ENCODE results near the gene FOXC1.

Gene FOXC1

GRCh38 chr6:1624851-1625781, 15.4 kb downstream of the FOXC1 start:
- no peak for DNase-seq

- no peak for DNase-seq
Measured at GRCh38 chr6:1625794-1626435, 16.2 kb downstream of the FOXC1 start.

- no peak for DNase-seq
Measured at GRCh38 chr6:1626481-1626880, 16.8 kb downstream of the FOXC1 start.

DNA sequence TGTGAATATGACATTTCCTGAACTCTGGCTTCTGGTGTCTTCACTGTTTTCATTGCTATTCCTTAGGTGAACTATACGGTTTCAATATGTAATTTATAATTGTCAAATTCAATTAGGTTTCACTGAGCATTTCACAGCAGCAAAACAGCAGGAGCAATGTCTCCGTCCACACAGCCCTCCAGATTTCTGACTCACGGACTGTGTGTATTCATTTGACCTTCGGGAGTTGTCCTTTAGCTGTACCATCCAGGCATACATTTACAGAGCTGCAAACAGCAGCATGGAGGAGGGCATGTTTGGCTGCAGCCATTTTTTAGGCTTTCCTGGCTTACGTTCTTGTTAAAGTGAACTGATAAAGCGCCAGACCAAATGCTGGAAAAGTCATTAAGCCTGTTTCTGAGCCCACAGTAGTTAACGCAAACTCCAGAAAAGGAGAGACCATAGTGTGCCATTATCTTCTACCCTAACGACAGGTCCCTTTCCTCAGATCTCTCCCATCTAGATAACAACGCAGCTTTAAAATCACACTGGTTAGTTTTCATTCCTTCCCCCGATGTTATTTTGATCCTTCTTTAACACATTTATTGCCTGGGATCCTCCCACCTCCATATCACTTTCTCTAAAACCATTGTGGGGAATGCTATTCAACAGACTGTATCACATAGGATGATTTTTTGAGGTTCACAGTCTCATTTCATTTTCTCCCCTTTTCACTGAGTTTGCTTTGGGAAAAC, 18.3 kb downstream of the FOXC1 start:
- no peak for DNase-seq

- DNase-seq: no peak
Measured at GRCh38 chr6:1629316-1629715, 19.6 kb downstream of the FOXC1 start.

DNA sequence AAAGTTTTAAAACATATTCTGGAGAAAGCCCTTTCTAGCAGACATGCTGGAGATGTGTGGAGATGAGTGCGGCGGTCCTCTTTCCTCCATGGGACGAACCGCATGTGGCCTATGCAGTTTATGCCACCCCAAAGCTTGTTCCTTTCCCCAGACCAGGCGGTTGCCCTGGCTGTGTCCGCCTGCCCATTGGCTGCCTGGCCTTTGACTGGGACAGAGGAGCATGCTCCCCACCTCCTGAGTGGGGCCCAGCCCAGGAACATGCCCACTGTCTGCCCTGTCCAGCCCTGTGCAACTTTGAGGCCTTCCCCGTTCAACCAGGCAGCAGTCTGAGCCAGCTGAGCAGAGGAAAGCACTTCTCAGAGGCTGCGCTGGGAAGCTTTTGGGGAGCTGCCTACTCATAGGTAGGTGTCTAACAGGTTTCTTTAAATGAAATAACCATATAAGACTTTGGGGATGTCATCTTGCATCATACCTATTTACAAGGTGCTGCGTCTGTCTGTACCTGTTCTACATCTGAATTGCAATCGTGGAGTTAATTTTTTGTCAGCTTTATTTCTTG, 20.6 kb downstream of the FOXC1 start:
- no peak for DNase-seq

GRCh38 chr6:1630771-1631217, 21.1 kb downstream of the FOXC1 start:
- DNase-seq: no peak

- DNase-seq: no peak
Measured at GRCh38 chr6:1631251-1631650, 21.5 kb downstream of the FOXC1 start.

DNA sequence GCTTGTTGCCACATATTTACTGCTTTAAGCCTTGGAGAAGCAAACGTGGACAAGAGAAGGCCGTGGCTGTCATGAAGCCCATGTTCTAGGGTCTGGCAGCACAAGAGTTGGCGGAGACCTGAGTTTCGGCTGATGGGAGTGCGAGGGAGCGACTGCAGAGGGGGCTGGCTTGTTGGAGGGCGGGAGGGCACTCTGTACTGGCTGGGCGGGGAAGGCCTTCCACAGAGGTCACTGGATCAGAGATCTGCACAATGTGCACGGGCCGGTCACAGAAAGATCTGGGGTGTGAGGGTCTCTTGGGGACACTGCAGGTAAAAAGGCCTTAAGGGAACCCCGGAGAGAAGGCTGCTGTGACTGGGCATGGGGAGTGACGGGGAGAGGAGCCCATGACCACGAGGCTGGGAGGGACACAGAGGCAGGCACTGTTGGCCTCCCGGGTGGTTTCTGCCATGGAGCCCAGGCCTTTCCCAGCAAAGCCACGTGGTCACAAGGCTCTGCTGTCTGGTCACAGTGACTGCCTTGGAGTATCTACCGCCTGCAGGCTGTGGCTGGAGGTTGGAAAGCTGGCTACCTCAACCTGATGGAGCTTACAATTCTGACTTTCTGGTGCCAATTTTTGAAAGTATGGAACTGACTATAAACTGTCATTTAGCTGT, 23.8 kb downstream of the FOXC1 start:
- DNase-seq: no peak

- no peak for DNase-seq
Measured at GRCh38 chr6:1634081-1634480, 24.4 kb downstream of the FOXC1 start.

DNA sequence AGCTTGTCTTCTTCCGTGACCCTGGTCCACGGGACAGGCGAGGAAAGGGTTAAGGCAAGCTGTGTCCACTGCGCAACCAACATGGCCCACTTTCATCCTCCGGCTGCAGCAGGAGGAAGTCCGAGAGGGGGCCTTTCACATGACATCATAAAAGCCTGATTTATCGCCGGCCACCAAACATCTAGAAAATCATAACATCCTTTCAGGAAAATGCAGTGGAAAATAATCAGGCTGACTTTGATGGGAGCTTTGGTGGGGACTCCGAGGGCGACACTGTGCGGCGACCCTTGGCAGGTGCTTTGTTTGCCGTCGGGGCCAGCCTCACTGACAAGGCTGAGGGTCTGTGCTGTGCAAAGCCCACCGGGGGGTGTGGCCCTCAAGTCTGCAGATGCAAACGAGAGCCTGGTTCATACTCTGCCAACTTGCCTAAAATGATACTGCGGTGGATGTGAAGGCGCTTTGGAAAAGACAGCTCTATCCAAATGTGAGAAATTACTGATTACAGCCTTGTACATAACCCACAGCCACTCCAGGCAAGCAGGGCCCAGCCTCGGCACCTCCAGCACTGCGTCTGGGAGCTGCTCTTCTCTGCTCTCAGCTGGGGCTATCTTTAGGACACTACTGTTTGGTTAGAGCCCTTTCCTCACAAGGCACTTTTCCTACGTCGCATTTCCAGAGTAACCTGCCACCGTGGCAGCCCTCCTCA, 25.7 kb downstream of the FOXC1 start:
- DNase-seq: no peak

- no peak for DNase-seq
Measured at GRCh38 chr6:1636272-1636825, 26.6 kb downstream of the FOXC1 start.

DNA sequence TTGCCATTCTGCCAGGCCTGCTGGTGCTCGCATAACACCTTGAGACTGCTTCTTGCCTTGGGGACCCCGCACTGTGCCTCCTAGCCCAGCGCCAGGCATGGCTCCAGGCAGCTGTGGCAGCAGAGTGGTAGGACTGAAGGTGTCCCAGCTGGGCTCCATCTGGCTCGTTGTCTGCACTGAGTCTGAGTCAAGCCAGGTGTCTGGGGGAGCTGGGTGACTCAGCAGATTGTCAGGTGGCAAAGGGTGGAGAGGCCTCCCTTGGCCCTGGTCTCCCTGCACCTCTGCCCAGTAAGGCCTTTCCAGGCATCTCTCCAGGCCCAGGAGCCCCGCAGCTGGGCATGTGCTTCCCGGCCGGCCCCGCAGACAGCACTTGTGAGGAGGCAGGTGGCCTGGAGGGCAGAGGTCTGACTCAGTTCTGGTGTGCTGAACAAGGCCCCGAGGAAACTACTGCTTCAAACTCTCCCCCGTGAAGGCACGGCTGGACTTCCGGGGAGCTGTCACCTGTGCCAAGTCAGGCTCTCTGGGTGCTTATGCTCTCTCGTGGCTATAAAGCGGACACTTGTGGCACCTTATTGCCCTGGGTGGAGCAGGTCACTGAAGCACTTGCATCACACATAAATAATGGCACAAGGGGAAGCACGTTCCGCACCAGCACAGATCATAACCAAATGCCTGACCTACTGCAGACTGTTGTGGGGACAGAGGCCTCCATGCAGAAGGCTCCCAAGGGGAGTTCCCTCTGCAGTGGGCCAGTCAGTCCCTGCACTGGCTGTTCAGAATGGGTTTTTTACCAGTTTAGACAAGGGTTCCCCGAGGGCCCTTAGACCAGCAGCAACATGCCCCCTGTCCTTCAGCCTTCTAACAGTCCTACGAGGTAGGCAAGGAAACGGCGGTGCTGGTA, 27.5 kb downstream of the FOXC1 start:
- peak; percentile 93 for DNase-seq

DNA sequence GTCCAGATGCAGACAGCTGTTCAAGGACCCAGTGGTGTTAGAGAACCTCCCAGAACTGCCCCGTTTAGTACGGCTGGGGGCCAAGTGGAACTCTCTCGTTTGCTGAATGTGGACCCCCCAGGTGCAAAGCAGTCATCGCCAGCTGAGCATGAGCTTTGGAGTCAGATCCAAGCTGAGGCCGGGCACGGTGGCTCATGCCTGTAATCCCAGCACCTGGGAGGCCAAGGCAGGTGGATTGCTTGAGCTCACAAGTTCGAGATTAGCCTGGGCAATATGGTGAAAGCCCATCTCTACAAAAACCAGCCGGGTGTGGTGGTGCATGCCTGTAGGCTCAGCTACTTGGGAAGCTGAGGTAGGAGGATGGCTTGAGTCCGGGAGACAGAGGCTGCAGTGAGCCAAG, 29.7 kb downstream of the FOXC1 start:
- no peak for DNase-seq

DNA sequence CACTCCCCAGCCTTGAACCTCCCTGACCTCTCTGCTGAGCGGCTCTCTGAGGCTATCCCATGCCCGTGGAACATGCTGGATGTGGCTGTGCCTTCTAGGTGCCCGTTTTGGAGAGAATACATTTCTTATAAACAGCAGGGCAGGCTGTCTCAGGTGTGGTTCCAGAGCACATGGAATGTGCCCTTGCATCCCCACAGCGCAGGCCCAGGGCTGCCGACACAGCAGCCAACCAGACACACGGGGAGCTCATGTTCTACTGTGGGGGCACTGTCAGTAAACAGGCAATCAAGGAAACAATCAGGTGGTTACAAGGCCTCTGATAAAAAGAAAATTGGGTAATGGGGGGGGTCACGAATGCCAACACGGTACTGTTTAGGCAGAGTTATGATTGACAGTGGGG, 30.8 kb downstream of the FOXC1 start:
- no peak for DNase-seq

GRCh38 chr6:1641343-1641885, 31.7 kb downstream of the FOXC1 start:
- DNase-seq: peak; percentile 16

- no peak for DNase-seq
Measured at GRCh38 chr6:1643111-1643510, 33.4 kb downstream of the FOXC1 start.

GRCh38 chr6:1643830-1644445, 34.2 kb downstream of the FOXC1 start:
- no peak for DNase-seq

DNA sequence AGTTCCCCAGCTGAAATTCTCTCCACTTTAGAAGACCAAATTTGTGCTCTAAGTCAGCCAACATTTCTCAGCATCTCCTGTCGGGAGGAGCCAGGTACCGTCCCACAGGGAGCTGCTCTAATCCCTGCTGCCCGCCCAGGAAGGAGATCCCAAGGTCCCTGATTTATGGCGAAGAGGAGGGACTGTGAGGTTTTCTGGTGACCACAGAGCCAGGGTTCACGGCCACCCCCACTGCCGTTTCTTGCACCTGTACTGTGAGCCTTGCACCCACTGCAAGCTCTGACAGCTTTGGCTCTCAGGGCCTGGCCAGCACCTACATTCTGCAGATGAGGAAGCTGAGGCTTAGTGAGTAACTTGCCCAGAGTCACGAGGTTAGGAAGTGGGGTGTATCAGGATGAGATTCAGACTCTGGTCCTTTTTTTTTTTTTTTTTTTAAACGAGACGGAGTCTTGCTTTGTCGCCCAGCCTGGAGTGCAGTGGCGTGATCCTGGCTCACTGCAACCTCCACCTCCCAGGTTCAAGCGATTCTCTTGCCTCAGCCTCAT, 34.9 kb downstream of the FOXC1 start:
- DNase-seq: no peak

All from NCI-H2171 treated with DMSO at 0.1 percent for 48 hours (cell line).